ENCODE data around the gene KRT38.
"Not testable (repeated sequence)": the region's sequence is repeated elsewhere in the genome, so short reads cannot be mapped to it uniquely, and the experiment has no call there.

Gene KRT38

GRCh38 chr17:41396340-41396739, 44.4 kb downstream of the KRT38 start:
- Histone ChIP-seq H3K36me3 (ENCODE audit: control insufficient read depth, insufficient read depth, low read length) (no peaks in the 10 kb centered on the region), H3K4me3 (ENCODE audit: low read depth, low read length) (no peak overlapping the region), H3K9me3 (ENCODE audit: control insufficient read depth, low read length) (no peaks in the 10 kb centered on the region), H3K79me2 (no peaks in the 10 kb centered on the region), H3K4me1 (no peaks in the 10 kb centered on the region), H3K4me2 (ENCODE audit: low read length) (no peak overlapping the region), H3K27ac (no peak overlapping the region), H3K9ac (no peak overlapping the region), H3K27me3 (ENCODE audit: control insufficient read depth, insufficient read depth, low read length) (no peaks in the 10 kb centered on the region), H2AFZ (no peak overlapping the region)
- no peak for TF ChIP-seq CTCF (IDR thresholded peaks at IDR 0.05)

GRCh38 chr17:41395611-41396010, 45.2 kb downstream of the KRT38 start:
- no peaks in the 10 kb centered on the region for H3K9me3 ChIP-seq (ENCODE audit: control insufficient read depth, low read length)
- H3K4me1 ChIP-seq = no peaks in the 10 kb centered on the region
- H3K9ac ChIP-seq = no peak overlapping the region
- no peaks in the 10 kb centered on the region for H3K79me2 ChIP-seq
- no peaks in the 10 kb centered on the region for H3K27me3 ChIP-seq (ENCODE audit: control insufficient read depth, insufficient read depth, low read length)
- TF ChIP-seq CTCF (IDR thresholded peaks at IDR 0.05) = no peak
- no peaks in the 10 kb centered on the region for H3K36me3 ChIP-seq (ENCODE audit: control insufficient read depth, insufficient read depth, low read length)
- H3K4me2 ChIP-seq (ENCODE audit: low read length) = no peak overlapping the region
- H3K4me3 ChIP-seq (ENCODE audit: low read depth, low read length) = no peak overlapping the region
- no peak overlapping the region for H3K27ac ChIP-seq
- H2AFZ ChIP-seq = no peak overlapping the region

GRCh38 chr17:41395044-41395443, 45.7 kb downstream of the KRT38 start:
- not testable (repeated sequence) for H3K9me3 ChIP-seq (ENCODE audit: control insufficient read depth, low read length); H3K79me2 ChIP-seq; H3K36me3 ChIP-seq (ENCODE audit: control insufficient read depth, insufficient read depth, low read length); H3K4me3 ChIP-seq (ENCODE audit: low read depth, low read length); H3K27me3 ChIP-seq (ENCODE audit: control insufficient read depth, insufficient read depth, low read length); H2AFZ ChIP-seq; H3K4me1 ChIP-seq; H3K4me2 ChIP-seq (ENCODE audit: low read length); H3K27ac ChIP-seq; H3K9ac ChIP-seq

GRCh38 chr17:41394254-41394996, 46.4 kb downstream of the KRT38 start:
- Histone ChIP-seq H3K27ac (no peak overlapping the region), H3K9ac (no peak overlapping the region), H2AFZ (no peak overlapping the region), H3K4me1 (no peaks in the 10 kb centered on the region), H3K9me3 (ENCODE audit: control insufficient read depth, low read length) (no peaks in the 10 kb centered on the region), H3K36me3 (ENCODE audit: control insufficient read depth, insufficient read depth, low read length) (no peaks in the 10 kb centered on the region), H3K27me3 (ENCODE audit: control insufficient read depth, insufficient read depth, low read length) (no peaks in the 10 kb centered on the region), H3K4me2 (ENCODE audit: low read length) (no peak overlapping the region), H3K79me2 (no peaks in the 10 kb centered on the region), H3K4me3 (ENCODE audit: low read depth, low read length) (no peak overlapping the region)
- TF ChIP-seq CTCF (IDR thresholded peaks at IDR 0.05) = no peak

GRCh38 chr17:41393826-41394225, 47.0 kb downstream of the KRT38 start:
- Histone ChIP-seq H3K9me3 (ENCODE audit: control insufficient read depth, low read length) (no peaks in the 10 kb centered on the region), H3K27ac (no peak overlapping the region), H3K36me3 (ENCODE audit: control insufficient read depth, insufficient read depth, low read length) (no peaks in the 10 kb centered on the region), H3K4me1 (no peaks in the 10 kb centered on the region), H3K4me2 (ENCODE audit: low read length) (no peak overlapping the region), H3K27me3 (ENCODE audit: control insufficient read depth, insufficient read depth, low read length) (no peaks in the 10 kb centered on the region), H3K9ac (no peak overlapping the region), H3K4me3 (ENCODE audit: low read depth, low read length) (no peak overlapping the region), H3K79me2 (no peaks in the 10 kb centered on the region), H2AFZ (no peak overlapping the region)
- no peak for TF ChIP-seq CTCF (IDR thresholded peaks at IDR 0.05)
